DOHH2 (cell line): ENCODE results near the gene DCHS2.

Source experiments
- EZH2phosphoT487 ChIP-seq: fragments of 200-600 bp; sonication (generic); IDR thresholded peaks from 2 replicates; pipeline ENCODE4 v1.6.1; 2017; ENCODE audit warnings: borderline replicate concordance, mild to moderate bottlenecking, antibody characterized with exemption, low read length, moderate library complexity, mixed read lengths
- TF ChIP-seq, protein P1 (sequence below): fragments of 200-600 bp; sonication (generic); IDR thresholded peaks from one replicate; pipeline ENCODE4 v1.5.1; 2014; ENCODE audit warnings: antibody characterized with exemption, mild to moderate bottlenecking, low read depth, low read length; ENCODE audit not compliant: poor library complexity, severe bottlenecking

DNA sequence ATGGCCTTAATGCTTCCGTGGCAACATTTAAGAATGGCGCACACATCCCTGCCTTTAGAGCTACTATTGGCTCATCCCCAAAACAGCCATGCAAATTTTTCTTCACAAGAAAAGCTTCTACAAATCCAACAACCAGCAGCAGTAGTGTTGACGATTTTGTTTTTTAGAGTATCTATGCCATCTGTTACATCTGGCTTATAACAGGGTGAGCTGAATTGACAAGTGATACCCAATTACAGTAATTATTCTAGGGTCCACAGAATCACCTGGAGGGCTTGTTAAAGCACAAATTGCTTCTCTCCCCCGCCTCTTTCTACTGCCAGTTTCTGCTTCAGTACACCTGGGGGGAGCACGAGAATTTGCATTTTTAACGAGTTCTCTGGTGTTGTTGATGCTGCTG, 34.1 kb downstream of the DCHS2 start:
- TF ChIP-seq, protein P1, sequence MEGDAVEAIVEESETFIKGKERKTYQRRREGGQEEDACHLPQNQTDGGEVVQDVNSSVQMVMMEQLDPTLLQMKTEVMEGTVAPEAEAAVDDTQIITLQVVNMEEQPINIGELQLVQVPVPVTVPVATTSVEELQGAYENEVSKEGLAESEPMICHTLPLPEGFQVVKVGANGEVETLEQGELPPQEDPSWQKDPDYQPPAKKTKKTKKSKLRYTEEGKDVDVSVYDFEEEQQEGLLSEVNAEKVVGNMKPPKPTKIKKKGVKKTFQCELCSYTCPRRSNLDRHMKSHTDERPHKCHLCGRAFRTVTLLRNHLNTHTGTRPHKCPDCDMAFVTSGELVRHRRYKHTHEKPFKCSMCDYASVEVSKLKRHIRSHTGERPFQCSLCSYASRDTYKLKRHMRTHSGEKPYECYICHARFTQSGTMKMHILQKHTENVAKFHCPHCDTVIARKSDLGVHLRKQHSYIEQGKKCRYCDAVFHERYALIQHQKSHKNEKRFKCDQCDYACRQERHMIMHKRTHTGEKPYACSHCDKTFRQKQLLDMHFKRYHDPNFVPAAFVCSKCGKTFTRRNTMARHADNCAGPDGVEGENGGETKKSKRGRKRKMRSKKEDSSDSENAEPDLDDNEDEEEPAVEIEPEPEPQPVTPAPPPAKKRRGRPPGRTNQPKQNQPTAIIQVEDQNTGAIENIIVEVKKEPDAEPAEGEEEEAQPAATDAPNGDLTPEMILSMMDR: no peak
- TF ChIP-seq EZH2phosphoT487: no peak
